Ovary (tissue), 3 donors: Measurements from ENCODE around the gene PTTG1IP.

Source experiments
- EP300 ChIP-seq: sonication (generic); formaldehyde crosslinking; IDR thresholded peaks from one replicate; pipeline ENCODE4 v1.6.1; 2017; ENCODE audit warnings: antibody characterized with exemption
- POLR2A ChIP-seq: fragments of 450-650 bp; IDR thresholded peaks from one replicate; pipeline ENCODE4 v1.6.1; 2017; ENCODE audit warnings: antibody characterized with exemption, mild to moderate bottlenecking, moderate library complexity
- TF ChIP-seq, protein P1 (sequence below), 3 donors: fragments of 450-650 bp in 2 of 3; fragments of 200-600 bp in 1 of 3; IDR thresholded peaks; one replicate each; pipeline versions ENCODE4 v1.5.1 to v1.8.0; 2016 to 2022; ENCODE audit warnings: antibody characterized with exemption in 3 of 3, mild to moderate bottlenecking in 1 of 3
- donor health status: DM: no; HTN: no; CAD: no.

DNA sequence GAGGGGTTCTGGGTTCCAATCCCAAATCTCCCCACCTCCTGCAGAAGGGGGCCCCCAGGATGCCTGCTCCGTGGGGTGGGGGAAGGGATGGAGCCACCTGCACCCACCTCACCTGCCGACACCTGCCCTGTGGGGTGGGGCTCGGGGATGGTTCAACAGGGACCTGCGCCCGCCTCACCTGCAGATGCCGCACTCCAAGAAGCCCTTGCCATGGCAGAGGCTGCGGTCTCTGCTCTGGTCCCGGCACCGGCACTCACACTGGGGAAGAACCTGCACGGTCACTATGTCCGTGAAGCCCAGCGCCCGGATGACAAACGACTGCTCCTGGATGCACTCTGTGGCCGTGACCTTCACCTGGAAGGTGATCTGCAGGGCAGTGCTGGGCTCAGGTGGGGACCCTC is 18.1 kb upstream of the PTTG1IP start:
- TF ChIP-seq, protein P1, sequence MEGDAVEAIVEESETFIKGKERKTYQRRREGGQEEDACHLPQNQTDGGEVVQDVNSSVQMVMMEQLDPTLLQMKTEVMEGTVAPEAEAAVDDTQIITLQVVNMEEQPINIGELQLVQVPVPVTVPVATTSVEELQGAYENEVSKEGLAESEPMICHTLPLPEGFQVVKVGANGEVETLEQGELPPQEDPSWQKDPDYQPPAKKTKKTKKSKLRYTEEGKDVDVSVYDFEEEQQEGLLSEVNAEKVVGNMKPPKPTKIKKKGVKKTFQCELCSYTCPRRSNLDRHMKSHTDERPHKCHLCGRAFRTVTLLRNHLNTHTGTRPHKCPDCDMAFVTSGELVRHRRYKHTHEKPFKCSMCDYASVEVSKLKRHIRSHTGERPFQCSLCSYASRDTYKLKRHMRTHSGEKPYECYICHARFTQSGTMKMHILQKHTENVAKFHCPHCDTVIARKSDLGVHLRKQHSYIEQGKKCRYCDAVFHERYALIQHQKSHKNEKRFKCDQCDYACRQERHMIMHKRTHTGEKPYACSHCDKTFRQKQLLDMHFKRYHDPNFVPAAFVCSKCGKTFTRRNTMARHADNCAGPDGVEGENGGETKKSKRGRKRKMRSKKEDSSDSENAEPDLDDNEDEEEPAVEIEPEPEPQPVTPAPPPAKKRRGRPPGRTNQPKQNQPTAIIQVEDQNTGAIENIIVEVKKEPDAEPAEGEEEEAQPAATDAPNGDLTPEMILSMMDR (IDR thresholded peaks at IDR 0.05), result no peak
- TF ChIP-seq POLR2A (no peak), EP300 (no peak)
